GM08714 (cell line): ENCODE data around the gene MAP4.
A peak's percentile ranks its signal among the peaks of the same experiment; 100 is the strongest.

ENCODE experiments used
- H3K4me3 ChIP-seq: fragments of 200-500 bp; sonication (Bioruptor generic); 2 replicates; pipeline ENCODE4 v1.5.1; 2014; ENCODE audit warnings: mild to moderate bottlenecking, low read length, inconsistent platforms
- ZNF274 ChIP-seq: IDR thresholded peaks from 2 replicates; pipeline ENCODE4 v1.6.1; 2012; ENCODE audit warnings: mild to moderate bottlenecking, low read depth, low read length

Gene MAP4

DNA sequence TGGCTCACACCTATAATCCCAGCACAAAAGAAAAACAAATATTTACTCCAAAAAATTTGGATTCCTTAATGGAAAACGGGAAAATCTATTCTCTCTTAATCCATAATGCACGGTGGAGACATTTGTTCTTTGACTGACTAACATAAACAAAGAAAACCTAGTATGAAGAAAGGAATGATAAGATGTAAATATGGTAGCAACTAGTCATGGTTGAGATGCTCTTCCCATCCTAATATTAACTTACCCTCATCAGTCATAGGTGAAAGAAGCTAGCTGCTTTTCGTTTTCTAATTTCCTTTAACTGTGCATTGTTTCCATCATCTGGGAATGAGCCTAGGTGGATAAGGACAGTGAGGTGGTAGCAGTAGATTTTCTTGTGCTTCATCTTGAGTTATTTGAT lies 22.0 kb downstream of the MAP4 start:
- TF ChIP-seq ZNF274: no peak
- no peak overlapping the region for H3K4me3 ChIP-seq

DNA sequence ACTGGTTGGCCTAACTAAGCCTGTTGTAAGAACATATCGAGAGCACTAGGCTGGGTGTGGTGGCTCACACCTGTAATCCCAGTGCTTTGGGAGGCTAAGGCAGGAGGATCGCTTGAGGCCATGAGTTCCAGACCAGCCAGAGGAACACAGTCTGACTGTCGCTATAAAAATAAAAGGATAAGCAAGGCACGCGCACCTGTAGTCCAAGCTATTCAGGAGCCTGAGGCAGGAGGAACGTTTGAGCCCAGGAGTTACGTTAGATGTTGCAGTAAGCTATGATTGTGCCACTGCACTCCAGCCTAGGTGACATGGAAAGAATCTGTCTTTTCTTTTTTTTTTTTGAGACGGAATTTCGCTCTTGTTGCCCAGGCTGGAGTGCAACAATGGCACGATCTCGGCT lies 24.9 kb downstream of the MAP4 start:
- H3K4me3 ChIP-seq: no peak overlapping the region
- no peak for TF ChIP-seq ZNF274

GRCh38 chr3:47989981-47990440 lies 26.2 kb downstream of the MAP4 start:
- no peak overlapping the region for H3K4me3 ChIP-seq
- TF ChIP-seq ZNF274: no peak

GRCh38 chr3:47985381-47985780 lies 30.8 kb downstream of the MAP4 start:
- no peak for TF ChIP-seq ZNF274
- no peak overlapping the region for H3K4me3 ChIP-seq

DNA sequence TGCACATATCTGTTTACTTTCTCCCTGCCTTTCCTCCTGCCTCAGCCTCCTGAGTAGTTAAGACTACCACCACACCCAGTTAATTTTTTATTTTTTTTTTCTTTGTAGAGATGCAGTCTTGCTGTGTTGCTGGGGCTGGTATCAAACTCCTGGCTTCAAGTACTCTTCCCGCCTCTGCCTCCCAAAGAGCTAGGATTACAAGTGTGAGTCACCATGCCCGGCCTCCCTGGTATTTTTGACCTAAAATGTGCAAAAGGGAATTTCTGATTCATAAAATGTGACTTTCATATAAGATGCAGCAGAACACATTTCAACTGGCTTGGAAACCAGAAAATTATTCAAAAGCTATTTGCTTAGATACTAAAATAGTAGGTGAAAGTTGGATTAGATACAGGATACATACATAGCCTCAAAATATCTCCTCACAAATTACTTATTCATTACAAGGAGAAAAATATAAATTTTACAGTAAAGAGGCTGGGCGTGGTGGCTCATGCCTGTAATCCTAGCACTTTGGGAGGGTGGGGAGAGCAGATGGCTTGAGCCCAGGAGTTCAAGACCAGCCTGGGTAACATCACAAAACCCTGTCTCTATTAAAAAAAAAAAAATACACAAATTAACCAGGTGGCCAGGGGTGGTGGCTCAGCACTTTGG lies 32.0 kb downstream of the MAP4 start:
- TF ChIP-seq ZNF274: no peak
- H3K4me3 ChIP-seq: no peak overlapping the region

DNA sequence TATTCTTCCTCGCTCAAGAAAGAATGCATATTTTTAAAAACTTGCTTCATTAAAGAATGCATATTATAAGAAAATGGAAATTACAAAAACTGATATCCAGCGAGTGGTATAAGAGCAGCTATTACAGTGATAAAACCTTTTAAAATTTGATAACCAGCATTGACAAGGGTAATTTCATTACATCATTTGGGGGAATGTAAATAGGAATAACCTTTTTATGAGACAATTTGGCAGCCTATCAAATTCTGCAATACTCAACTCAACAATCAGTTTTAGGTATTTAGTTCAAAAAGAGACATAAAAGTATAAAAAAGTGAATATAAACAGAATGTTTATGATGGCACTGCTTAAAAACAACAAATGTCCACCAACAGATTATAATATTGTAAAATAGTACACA lies 35.4 kb downstream of the MAP4 start:
- TF ChIP-seq ZNF274: no peak
- no peak overlapping the region for H3K4me3 ChIP-seq

- H3K4me3 ChIP-seq: no peak overlapping the region
- TF ChIP-seq ZNF274: no peak
Observed at GRCh38 chr3:47979070-47979469, 37.1 kb downstream of the MAP4 start.

DNA sequence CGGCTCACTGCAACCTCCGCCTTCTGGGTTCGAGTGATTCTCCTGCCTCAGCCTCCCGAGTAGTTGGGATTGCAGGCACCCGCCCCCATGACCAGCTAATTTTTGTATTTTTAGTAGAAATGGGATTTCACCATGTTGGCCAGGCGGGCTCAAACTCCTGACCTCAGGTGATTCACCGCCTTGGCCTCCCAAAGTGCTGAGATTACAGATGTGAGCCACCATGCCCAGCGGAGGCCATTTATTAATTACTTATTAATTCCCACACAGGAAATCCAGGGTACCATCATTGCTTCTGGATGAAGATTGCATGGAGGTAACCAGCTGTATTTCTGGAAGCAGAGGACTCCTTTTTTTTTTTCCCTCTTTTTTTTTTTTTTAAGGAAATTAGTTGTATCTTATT lies 37.8 kb downstream of the MAP4 start:
- no peak overlapping the region for H3K4me3 ChIP-seq
- no peak for TF ChIP-seq ZNF274

GRCh38 chr3:47976135-47976732 lies 40.0 kb downstream of the MAP4 start:
- no peak for TF ChIP-seq ZNF274
- peak overlapping the region; percentile 36; the same call in 1 of the 2 replicates for H3K4me3 ChIP-seq

DNA sequence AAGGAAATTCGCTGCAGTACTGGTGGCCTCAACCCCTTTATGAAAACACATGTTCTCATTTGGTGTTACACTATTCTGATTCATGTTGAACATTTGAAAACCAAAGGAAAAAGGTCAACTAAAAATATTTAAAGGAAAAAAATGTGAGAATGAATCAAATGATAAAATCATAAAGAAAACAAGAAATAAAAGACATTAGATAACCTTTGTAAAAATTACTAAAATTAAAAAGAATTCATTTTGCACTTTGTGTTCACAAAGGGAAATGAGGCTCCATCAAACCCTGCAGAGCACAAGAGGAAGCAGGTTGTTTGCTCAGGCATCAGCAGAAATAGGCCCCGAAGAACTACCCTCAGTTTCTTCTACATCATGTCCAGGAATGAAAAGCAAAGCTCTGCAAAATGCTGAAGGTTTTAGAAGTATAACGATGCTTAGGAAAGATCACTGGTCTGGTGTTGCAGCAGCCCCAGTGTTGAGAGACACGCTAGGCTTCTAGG lies 41.2 kb downstream of the MAP4 start:
- no peak overlapping the region for H3K4me3 ChIP-seq
- no peak for TF ChIP-seq ZNF274

- H3K4me3 ChIP-seq: no peak overlapping the region
- TF ChIP-seq ZNF274: no peak
Observed at GRCh38 chr3:47971081-47971480, 45.1 kb downstream of the MAP4 start.

- no peak for TF ChIP-seq ZNF274
- H3K4me3 ChIP-seq: no peak overlapping the region
Observed at GRCh38 chr3:47964740-47965139, 51.5 kb downstream of the MAP4 start.

DNA sequence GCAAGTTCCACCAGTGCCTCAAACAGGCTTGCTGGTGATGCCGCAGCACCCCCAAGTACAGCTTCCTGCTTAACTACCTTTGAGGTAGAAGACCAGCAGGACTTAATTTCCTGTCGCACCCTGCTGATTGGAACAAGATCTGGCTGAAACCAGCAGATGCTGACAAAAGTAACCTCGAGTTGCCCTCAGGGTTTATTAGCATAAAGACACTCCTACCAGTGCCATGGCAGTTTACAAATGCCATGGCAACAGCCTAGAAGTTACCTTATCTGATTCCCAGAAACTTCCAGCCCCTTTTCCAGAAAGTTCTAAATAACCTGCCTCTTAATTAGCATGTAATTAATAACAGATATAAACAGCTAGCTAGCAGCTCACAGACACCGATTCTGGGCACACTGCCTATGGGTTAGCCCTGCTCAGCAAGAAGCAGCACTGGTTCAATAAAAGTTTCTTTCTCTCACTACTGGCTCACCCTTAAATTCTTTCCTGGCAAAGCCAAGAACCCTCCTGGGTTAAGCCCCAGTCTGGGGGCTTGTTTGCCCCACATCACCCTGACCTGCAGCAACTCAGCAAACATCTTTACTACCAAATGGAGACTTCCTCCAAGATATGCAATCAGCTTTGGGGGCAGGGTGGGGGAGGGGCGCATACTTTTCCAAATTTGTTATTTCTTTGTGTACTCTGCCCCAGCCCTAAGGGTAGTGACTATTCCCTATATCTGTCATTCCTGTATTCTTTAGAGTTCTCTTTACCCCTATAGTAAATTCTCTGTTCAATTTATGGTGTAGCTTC lies 54.2 kb downstream of the MAP4 start:
- no peak for TF ChIP-seq ZNF274
- no peak overlapping the region for H3K4me3 ChIP-seq

GRCh38 chr3:47961036-47961435 lies 55.2 kb downstream of the MAP4 start:
- TF ChIP-seq ZNF274: no peak

DNA sequence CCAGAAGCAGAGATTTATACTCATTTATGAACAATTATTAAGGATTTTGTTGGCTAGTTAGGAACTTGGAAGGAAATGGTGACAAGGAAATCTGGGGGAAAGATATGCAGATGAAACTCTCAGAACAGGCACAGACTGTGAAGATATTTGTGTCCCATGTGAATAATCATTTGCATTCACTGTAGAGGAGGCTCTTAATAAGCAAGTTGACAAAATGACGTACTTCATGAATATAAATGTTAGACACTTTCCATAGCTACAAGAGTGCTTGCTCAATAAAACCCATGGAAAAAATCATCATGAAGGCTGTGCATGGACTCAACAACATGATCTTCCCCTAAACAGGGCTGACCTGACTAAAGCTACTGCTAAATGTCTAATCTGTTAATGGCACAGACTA lies 59.7 kb downstream of the MAP4 start:
- H3K4me3 ChIP-seq: no peak overlapping the region
- TF ChIP-seq ZNF274: no peak

More at GRCh38 chr3:47961036-47961435, 55.2 kb downstream of the MAP4 start:
- no peak overlapping the region for H3K4me3 ChIP-seq

DNA sequence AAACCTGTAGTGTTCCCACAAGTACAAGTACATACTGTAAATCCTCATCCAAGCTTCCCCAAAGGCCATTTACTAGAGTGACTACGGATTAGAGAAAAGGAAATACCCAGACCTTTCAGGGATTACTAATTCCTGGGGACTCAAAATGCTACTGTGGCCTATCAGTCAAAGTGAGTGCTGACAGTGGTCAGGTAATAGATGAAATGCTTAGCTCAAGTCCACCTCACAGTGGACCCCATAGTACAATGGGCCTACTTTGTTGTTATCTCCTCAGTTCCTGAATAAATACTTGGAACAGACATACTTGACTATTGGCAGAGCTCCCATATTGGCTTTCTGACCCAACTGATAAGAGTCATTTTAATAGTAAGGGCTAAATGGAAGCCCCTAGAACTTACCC lies 61.6 kb downstream of the MAP4 start:
- no peak for TF ChIP-seq ZNF274
- no peak overlapping the region for H3K4me3 ChIP-seq
